Tongue (tissue), 2 donors: ENCODE results near the gene MOCOS. TPM values are rescaled to one million over a fixed set of nuclear protein-coding genes. Genes with fewer than 3 reads are reported as not detected.
"Not testable (repeated sequence)": the region's sequence is repeated elsewhere in the genome, so short reads cannot be mapped to it uniquely, and the experiment has no call there.

Experiments used
- DNase-seq: peaks from one replicate; pipeline ENCODE4 v3.0.0-alpha.2; 2015
- total RNA-seq: library from RNA; depleted of rRNA; stranded (reverse); fragments of >200 nt; gene quantifications from one replicate; pipeline ENCODE4 v1.2.3, GENCODE V29; 2014

MOCOS gene
- total RNA-seq = 0.31 TPM

- DNase-seq = peak; percentile 66
Observed at GRCh38 chr18:36187193-36187825, at the start of gene MOCOS. Gene MOCOS (plus strand): TSS chr18:36187497. CDS start chr18:36187540, 43 bp downstream.

DNA sequence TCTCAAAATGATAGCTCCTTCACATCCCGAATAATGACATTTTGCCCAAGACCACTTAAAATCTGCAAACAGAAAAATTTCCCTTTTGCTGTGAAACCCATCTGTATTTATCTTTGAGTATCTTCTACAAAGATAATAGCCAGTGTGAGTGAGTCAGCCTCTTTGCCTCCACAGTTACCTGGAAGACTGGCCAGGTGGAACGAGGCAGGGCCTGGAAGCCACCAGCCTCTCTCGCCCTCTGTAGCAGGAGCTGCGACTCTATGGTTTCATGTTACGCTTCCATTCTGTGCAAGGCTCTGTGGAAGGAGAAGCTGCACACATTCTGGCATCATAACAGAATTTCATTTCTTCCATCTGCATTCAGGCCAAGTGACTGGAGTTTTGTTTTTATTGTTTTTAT, 48.1 kb upstream of the MOCOS start:
- no peak for DNase-seq

GRCh38 chr18:36141576-36141975, 45.7 kb upstream of the MOCOS start:
- no peak for DNase-seq

DNA sequence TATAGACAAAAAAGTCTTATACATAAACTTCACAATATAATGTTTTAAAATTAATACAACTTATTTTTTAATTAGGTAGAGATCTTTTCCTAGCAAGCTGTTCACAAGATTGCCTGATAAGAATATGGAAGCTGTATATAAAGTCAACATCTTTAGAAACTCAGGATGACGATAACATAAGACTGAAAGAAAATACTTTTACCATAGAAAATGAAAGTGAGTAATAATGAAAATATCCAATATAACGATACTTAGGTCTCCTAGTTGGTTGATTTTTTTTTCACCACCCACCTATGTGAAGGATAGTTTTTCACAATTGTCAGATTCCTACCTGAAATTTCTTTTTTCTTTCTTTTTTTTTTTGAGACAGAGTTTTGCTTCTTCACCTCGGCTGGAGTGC, 44.5 kb upstream of the MOCOS start:
- no peak for DNase-seq

GRCh38 chr18:36143391-36143790, 43.9 kb upstream of the MOCOS start:
- DNase-seq = no peak

DNA sequence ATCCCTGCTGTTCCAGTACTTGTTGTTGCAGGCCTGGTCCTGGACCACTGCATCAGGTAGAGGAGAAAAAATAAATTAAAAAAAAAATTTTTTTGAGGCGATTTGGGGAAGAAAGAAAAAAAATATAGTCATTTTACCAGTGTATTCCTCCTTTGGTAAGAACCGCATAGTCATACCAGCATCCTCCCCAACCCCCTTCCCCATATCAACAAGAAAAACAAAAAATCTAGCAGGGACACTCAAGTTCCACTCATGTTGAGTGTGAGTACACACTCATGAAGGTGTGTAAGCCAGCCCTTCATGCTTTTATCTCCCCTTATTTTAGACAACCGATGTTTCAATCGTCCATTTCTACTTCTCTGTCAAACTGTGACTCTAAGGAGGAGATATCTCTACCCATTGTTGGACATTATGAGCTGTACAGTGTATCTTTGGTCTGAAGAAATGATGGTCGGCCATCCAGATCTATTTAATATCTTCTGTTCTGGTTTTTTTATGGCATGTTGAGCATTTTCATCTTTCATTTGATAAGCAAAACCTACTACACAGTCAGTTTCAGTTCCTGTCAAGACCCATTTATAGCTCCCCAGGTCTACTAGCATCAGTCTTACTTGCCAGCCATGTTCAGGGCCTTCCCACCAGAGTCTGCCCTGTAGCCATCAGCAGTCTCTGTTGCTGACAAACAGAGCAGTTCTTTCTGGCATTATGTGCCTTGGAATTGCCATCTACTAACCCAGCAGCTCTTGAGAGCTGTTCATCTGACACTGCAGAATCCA, 37.6 kb upstream of the MOCOS start:
- DNase-seq = no peak

- no peak for DNase-seq
Observed at GRCh38 chr18:36152781-36153180, 34.5 kb upstream of the MOCOS start.

- DNase-seq = no peak
Observed at GRCh38 chr18:36153203-36153602, 34.1 kb upstream of the MOCOS start.

GRCh38 chr18:36153771-36154170, 33.5 kb upstream of the MOCOS start:
- DNase-seq = no peak

DNA sequence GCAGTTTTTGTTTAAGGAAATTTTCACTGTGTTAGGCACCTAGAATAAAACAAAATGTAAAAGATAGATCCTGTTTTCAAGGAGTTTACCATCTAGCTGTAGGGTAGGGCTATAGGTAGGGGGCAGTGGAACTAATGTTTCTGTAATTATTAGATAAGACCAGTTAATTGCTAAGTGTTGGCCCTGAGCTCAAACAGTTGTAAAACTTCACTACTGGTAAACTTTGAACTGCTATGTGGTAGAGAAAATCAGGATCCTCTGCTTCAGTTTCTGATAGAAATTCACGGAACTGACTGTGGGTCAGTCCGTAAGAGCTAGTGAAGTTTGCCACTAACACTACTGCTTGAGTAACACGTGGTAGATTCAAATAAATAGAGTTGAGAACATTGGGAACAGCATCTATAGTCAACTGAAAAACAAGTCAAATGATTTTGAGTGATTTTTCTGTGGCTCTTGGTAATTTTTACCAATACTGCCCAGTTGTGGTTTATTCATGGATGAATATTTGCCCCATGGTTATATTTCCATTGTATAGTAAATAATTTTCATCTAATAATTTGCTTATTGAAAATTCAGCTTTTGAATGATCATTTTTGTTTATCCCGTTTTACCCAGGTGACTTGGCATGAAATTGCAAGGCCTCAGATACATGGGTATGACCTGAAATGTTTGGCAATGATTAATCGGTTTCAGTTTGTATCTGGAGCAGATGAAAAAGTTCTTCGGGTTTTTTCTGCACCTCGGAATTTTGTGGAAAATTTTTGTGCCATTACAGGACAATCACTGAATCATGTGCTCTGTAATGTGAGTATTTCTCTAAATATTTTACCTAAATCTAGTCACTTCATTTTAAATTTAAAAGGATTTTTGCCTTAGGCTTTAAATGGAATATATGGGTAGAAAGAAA, 31.2 kb upstream of the MOCOS start:
- DNase-seq = no peak

DNA sequence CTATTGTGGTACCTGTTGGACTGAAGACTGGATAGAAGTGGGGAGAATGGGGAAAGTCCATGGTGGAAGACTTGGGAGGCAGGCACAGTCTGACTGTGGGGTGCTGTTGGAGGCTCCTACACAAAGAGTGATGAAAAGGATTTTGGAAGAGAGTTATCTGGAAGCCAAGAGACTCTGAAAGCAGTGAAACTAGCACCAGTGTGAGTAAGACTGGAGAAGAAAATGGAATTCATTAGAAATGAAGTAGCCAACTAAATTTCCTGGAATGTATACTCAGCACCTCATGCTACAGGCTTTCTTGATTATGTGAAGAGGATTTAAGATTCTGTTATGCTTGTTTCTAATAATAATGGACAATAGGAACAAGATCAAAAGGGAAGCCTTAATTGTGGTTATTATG, 29.9 kb upstream of the MOCOS start:
- DNase-seq = no peak

- DNase-seq = peak; percentile 3
Observed at GRCh38 chr18:36158266-36158867, 28.9 kb upstream of the MOCOS start.

GRCh38 chr18:36160959-36161371, 26.3 kb upstream of the MOCOS start:
- no peak for DNase-seq

- DNase-seq = no peak
Observed at GRCh38 chr18:36162981-36163380, 24.3 kb upstream of the MOCOS start.

- DNase-seq = no peak
Observed at GRCh38 chr18:36167692-36168218, 19.5 kb upstream of the MOCOS start.

- not testable (repeated sequence) for DNase-seq
Observed at GRCh38 chr18:36168296-36168695, 19.0 kb upstream of the MOCOS start.

- no peak for DNase-seq
Observed at GRCh38 chr18:36169938-36170337, 17.4 kb upstream of the MOCOS start.

DNA sequence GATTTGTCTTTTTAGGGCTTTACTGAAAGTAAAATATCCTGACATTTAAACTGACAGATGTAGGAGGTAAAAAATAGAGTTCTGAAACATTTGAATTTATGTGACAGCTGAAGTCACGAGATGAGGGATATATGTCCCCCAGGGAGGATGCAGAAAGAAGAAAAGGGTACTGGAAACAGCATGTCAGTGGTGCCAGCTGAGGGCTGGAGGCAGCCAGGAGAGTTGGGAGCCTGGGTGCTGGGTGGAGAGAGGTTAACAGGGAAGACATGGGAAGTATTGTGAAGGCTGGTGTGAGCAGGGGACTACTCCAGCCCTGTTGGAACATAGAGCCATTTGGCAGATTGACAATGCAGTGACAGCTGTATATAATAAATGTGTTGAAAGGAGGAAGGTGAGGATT, 11.8 kb upstream of the MOCOS start:
- DNase-seq = no peak

GRCh38 chr18:36176177-36176584, 11.1 kb upstream of the MOCOS start:
- DNase-seq = no peak

- no peak for DNase-seq
Observed at GRCh38 chr18:36176711-36177110, 10.6 kb upstream of the MOCOS start.

DNA sequence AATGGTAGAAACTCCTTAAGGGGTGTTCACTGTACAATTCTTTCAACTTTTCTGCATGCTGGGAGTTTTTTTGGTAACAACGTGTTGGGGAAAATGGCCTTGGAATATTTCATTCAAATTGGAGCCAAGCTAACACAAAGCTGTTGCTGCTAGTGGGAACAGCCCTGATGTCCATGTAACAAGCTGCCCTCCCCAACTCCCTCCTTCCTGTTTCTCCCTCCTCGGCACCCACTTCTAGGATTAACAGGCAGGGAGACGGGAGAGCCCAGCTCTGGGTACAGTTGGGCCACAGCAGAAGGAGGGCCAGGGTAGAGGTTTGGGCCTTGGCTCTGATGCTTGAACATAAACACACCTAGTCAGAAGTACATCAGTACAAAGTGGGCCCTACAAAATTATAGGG, 9.4 kb upstream of the MOCOS start:
- DNase-seq = no peak
